Heart left ventricle (tissue), 16 donors: ENCODE measurements around the gene SNCAIP. TPM values are rescaled to one million over a fixed set of nuclear protein-coding genes. Genes with fewer than 3 reads are reported as not detected.
A peak's percentile ranks its signal among the peaks of the same experiment; 100 is the strongest.

ENCODE experiments used
- ATAC-seq, 4 donors: fragments of 200-7000 bp; cut with Tn5 transposase; one replicate each; pipeline ENCODE4 v1.9.1; 2020 to 2022; ENCODE audit warnings: moderate library complexity in 4 of 4, mild to moderate bottlenecking in 3 of 4, moderate number of reproducible peaks in 1 of 4
- DNase-seq, 5 donors: peaks; one replicate each; pipeline ENCODE4 v3.0.0-alpha.2; 2020
- H3K27ac ChIP-seq, 12 donors: fragments of 200-600 bp; sonication (generic) in 4 of 12; one replicate each; pipeline versions ENCODE4 v1.5.0 to v1.8.0; 2016 to 2022; ENCODE audit warnings: mild to moderate bottlenecking in 2 of 12
- H3K27me3 ChIP-seq, 9 donors: fragments of 200-600 bp; sonication (generic) in 2 of 9; one replicate each; pipeline versions ENCODE4 v1.5.1 to v1.8.0; 2016 to 2022; ENCODE audit warnings: mild to moderate bottlenecking in 3 of 9
- H3K36me3 ChIP-seq, 9 donors: fragments of 200-600 bp; sonication (generic) in 2 of 9; one replicate each; pipeline versions ENCODE4 v1.5.0 to v1.8.0; 2018 to 2022; ENCODE audit warnings: mild to moderate bottlenecking in 2 of 9
- H3K4me1 ChIP-seq, 12 donors: fragments of 200-600 bp; sonication (generic) in 4 of 12; one replicate each; pipeline versions ENCODE4 v1.5.0 to v1.8.0; 2016 to 2022; ENCODE audit warnings: mild to moderate bottlenecking in 3 of 12
- H3K4me3 ChIP-seq, 12 donors: fragments of 200-600 bp; sonication (generic) in 4 of 12; one replicate each; pipeline versions ENCODE4 v1.5.0 to v1.8.0; 2017 to 2022; ENCODE audit warnings: mild to moderate bottlenecking in 9 of 12, moderate library complexity in 4 of 12
- H3K9me3 ChIP-seq, 12 donors: fragments of 200-600 bp; sonication (generic) in 4 of 12; one replicate each; pipeline versions ENCODE4 v1.5.0 to v1.8.0; 2016 to 2022; ENCODE audit warnings: mild to moderate bottlenecking in 1 of 12
- POLR2A ChIP-seq, 2 donors: fragments of 450-650 bp; IDR thresholded peaks; one replicate each; pipeline ENCODE4 v1.6.1; 2017; ENCODE audit warnings: antibody characterized with exemption in 2 of 2, mild to moderate bottlenecking in 2 of 2, moderate library complexity in 2 of 2
- WGBS, 4 donors: extraction: QIAGEN DNeasy Blood & Tissue Kit in 2 of 4; methylation state at CpG; one replicate each; pipeline versions ENCODE4 v1.1.5 to v1.1.7; 2013 to 2018; 5-methylcytosine and 5-hydroxymethylcytosine counted together
- intact Hi-C, 10 donors: fragments of 100-400 bp; cut with DNase I; formaldehyde crosslinking; loops; one replicate each; pipeline versions ENCODE4 v1.11.1 to v1.14.2; 2022
- polyA plus RNA-seq, 2 donors: library from polyadenylated mRNA; stranded (reverse); fragments of 200-250 nt; gene quantifications; one replicate each; pipeline ENCODE4 v1.2.3, GENCODE V29; 2013
- total RNA-seq, 9 donors: library from RNA; depleted of rRNA in 2 of 9; stranded (reverse); fragments of >200 nt in 2 of 9; fragmentation: NEBNext Ultra II Directional in 3 of 9; extraction: Animal tissue kit (Norgen Biotek cat#: 25700) in 3 of 9; gene quantifications; one replicate each; pipeline versions ENCODE4 v1.1.0 to v1.2.4, GENCODE V29; 2016 to 2023
- TF ChIP-seq, protein P1 (sequence below), 12 donors: fragments of 200-600 bp; sonication (generic) in 4 of 12; IDR thresholded peaks; one replicate each; pipeline versions ENCODE4 v1.5.0 to v1.8.0; 2018 to 2022; ENCODE audit warnings: antibody characterized with exemption in 12 of 12, mild to moderate bottlenecking in 5 of 12
- donor health status: ischemic (EF 13 %, LVEDD 7.1; RV severe dilation, severe dysfunction).
- donor health status: healthy with polysubstance abuse.
- donor health status: DM: no; HTN: yes; CAD: no.
- donor health status: DM: no; HTN: no; CAD: no.
- donor health status: ischemic (EF 25% LVEDD 6.9; RV normal size, moderate dysfunction).
- donor health status: ischemic (EF 25% LVEDD 5.7; RV mildly dilated, moderate dysfunction).
- donor health status: healthy.
- donor health status: DM: yes; HTN: yes; CAD: no.
- donor health status: ischemic (EF 35%, LVEDD 5.7; RV mildly dilated, moderate dysfunction).
- donor health status: nonischemic (EF 11% LVEDD 7.7; RV severe dilation, severe dysfunction).
- donor health status: DM: yes; HTN: yes; CAD: no.
- donor health status: PGD.
- donor health status: ischemic (EF 29% LVEDD 5.4; RV normal size, mild dysfunction).
- donor health status: nonischemic (EF 23%, LVEDD 6.1; RV moderate dilation, normal function).

Gene SNCAIP
- total and polyA plus RNA-seq, 11 donors: 0.54 to 7.5 (median 0.94) TPM

- no peaks in the 10 kb centered on the region for H3K27me3 ChIP-seq
- H3K27ac ChIP-seq: no peak overlapping the region
- 83 to 88% (median 85%) methylated on average over 7 of the region's 7 CpGs for WGBS, 4 donors
- H3K4me1 ChIP-seq: no peaks in the 10 kb centered on the region
- DNase-seq (no peak), ATAC-seq (no peak)
- intact Hi-C loops: loop anchor here in 3 of 10 donors (10.0 kb wide), 1 partner anchor 124 kb away; no protein-coding TSS in a partner anchor
- no peak overlapping the region for H3K4me3 ChIP-seq
- no peak for TF ChIP-seq POLR2A (IDR thresholded peaks at IDR 0.05)
- TF ChIP-seq, protein P1, sequence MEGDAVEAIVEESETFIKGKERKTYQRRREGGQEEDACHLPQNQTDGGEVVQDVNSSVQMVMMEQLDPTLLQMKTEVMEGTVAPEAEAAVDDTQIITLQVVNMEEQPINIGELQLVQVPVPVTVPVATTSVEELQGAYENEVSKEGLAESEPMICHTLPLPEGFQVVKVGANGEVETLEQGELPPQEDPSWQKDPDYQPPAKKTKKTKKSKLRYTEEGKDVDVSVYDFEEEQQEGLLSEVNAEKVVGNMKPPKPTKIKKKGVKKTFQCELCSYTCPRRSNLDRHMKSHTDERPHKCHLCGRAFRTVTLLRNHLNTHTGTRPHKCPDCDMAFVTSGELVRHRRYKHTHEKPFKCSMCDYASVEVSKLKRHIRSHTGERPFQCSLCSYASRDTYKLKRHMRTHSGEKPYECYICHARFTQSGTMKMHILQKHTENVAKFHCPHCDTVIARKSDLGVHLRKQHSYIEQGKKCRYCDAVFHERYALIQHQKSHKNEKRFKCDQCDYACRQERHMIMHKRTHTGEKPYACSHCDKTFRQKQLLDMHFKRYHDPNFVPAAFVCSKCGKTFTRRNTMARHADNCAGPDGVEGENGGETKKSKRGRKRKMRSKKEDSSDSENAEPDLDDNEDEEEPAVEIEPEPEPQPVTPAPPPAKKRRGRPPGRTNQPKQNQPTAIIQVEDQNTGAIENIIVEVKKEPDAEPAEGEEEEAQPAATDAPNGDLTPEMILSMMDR (IDR thresholded peaks at IDR 0.05): no peak
- no peaks in the 10 kb centered on the region for H3K9me3 ChIP-seq
- no peaks in the 10 kb centered on the region for H3K36me3 ChIP-seq
Measured at GRCh38 chr5:122291000-122291901, 20.8 kb upstream of the SNCAIP start.

DNA sequence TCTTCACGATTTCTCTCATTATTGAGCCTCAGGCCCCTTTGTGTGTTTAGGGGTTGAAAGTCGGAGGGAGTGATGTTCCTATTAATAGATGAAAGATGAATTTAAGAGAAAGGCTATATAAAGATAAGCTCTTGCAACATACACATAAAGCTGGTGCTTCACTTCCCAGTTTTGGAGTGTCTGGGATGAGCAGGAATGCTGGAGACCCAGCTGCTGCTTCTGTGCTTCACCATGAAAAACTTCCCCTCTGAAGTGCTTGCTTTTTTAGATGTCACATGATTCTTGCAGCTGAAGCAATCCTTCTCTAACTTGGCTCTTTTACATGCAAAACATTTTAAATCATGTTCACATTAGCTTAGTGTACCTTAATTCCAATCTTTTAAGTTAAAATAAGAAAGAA lies 19.7 kb upstream of the SNCAIP start:
- Histone ChIP-seq H3K27me3 (no peaks in the 10 kb centered on the region), H3K4me3 (no peak overlapping the region), H3K36me3 (no peaks in the 10 kb centered on the region), H3K9me3 (no peaks in the 10 kb centered on the region), H3K27ac (no peak overlapping the region), H3K4me1 (no peaks in the 10 kb centered on the region)
- no peak for DNase-seq
- 60 to 74% (median 69%) methylated on average over 2 of the region's 2 CpGs for WGBS, 4 donors
- intact Hi-C loops: loop anchor here in 3 of 10 donors (10.0 kb wide), 1 partner anchor 122 kb away; no protein-coding TSS in a partner anchor
- no peak for ATAC-seq
- TF ChIP-seq, protein P1 (IDR thresholded peaks at IDR 0.05): no peak
- no peak for TF ChIP-seq POLR2A (IDR thresholded peaks at IDR 0.05)

DNA sequence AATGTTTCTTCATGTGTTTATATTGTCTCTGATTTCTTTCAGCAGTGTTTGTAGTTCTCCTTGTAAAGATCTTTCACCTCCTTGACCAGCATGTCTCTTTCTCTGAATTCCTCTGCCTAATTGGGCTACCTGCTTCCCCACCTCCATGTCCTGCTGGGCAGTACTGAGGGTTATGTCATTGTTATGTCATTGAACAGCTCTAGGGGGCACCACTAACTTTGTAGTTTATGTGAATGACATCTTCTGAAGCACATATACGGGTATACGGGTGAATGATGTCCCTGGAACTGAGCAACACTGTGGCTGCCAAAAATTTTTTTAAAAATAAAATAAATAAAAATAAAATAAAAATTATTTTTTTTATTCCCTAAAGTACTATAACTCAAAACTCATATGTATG lies 16.9 kb upstream of the SNCAIP start:
- ATAC-seq (no peak), DNase-seq (no peak)
- no peaks in the 10 kb centered on the region for H3K4me1 ChIP-seq
- no peaks in the 10 kb centered on the region for H3K36me3 ChIP-seq
- H3K27me3 ChIP-seq: peaks cover 0 to 4% (median 0%) of the 10 kb centered on the region in 9 donors
- no peak overlapping the region for H3K27ac ChIP-seq
- H3K4me3 ChIP-seq: no peak overlapping the region
- no peak for TF ChIP-seq POLR2A (IDR thresholded peaks at IDR 0.05)
- TF ChIP-seq, protein P1 (IDR thresholded peaks at IDR 0.05): peak in 9 of 12 donors; percentile 14 to 47 (median 38)
- no peaks in the 10 kb centered on the region for H3K9me3 ChIP-seq
- 23 to 33% (median 25%) methylated on average over 2 of the region's 2 CpGs for WGBS, 4 donors
- intact Hi-C loops: loop anchor here in 5 of 10 donors (5.0 to 10.0 kb wide), 2 partner anchors 117 to 120 kb away; no protein-coding TSS in a partner anchor

- WGBS, 4 donors: 88 to 90% (median 88%) methylated on average over 2 of the region's 2 CpGs
- no peak for DNase-seq
Measured at GRCh38 chr5:122296871-122297270, 15.2 kb upstream of the SNCAIP start.

More at GRCh38 chr5:122296871-122297270, 15.2 kb upstream of the SNCAIP start:
- Histone ChIP-seq H3K27me3 (peaks cover 0 to 4% (median 0%) of the 10 kb centered on the region in 9 donors), H3K36me3 (no peaks in the 10 kb centered on the region), H3K4me1 (peaks cover 0 to 3% (median 0%) of the 10 kb centered on the region in 12 donors), H3K4me3 (no peak overlapping the region), H3K27ac (no peak overlapping the region), H3K9me3 (no peaks in the 10 kb centered on the region)
- TF ChIP-seq POLR2A (IDR thresholded peaks at IDR 0.05): no peak
- TF ChIP-seq, protein P1 (IDR thresholded peaks at IDR 0.05): no peak
- intact Hi-C loops: loop anchor here in 5 of 10 donors (5.0 to 10.0 kb wide), 2 partner anchors 115 to 118 kb away; no protein-coding TSS in a partner anchor
- no peak for ATAC-seq
